Activated T-cell treated with anti-CD3 and anti-CD28 coated beads for 1 hour (primary cell): ENCODE data around the gene MCM3AP.
"Not testable (repeated sequence)": the region's sequence is repeated elsewhere in the genome, so short reads cannot be mapped to it uniquely, and the experiment has no call there.

Source experiments
- DNase-seq: peaks from one replicate; pipeline ENCODE4 v3.0.0-alpha.2; 2020; ENCODE audit warnings: low read depth

MCM3AP gene

GRCh38 chr21:46311568-46311967, 26.2 kb upstream of the MCM3AP start:
- DNase-seq = no peak

DNA sequence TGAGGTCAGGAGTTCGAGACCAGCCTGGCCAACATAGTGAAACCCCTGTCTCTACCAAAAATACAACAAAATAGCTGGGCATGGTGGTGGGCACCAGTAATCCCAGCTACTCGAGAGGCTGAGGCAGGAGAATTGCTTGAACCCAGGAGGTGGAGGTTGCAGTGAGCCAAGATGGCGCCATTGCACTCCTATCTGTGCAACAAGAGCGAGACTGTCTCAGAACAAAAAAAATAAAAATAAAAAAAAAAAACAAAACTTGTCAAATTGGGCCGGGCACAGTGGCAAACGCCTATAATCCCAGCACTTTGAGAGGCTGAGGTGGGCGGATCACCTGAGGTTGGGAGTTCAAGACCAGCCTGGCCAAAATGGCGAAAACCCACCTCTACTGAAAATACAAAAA, 24.8 kb upstream of the MCM3AP start:
- DNase-seq = not testable (repeated sequence)

DNA sequence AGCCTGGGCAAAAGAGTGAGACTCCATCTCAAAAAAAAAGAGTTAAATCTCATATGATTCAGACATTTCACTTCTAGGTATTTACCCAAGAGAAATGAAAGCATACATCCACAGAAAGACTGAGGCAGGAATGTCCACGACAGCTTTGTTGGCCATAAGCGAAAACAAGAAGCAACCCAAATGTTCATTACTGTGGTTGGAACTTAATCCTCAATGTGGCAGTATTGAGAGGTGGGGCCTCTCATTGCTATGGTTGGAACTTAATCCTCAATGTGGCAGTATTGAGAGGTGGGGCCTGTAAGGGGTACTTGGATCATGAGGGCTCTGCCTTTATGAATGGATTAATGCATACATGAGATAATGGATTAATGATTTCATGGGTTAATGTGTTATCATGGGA, 23.0 kb upstream of the MCM3AP start:
- DNase-seq = no peak

DNA sequence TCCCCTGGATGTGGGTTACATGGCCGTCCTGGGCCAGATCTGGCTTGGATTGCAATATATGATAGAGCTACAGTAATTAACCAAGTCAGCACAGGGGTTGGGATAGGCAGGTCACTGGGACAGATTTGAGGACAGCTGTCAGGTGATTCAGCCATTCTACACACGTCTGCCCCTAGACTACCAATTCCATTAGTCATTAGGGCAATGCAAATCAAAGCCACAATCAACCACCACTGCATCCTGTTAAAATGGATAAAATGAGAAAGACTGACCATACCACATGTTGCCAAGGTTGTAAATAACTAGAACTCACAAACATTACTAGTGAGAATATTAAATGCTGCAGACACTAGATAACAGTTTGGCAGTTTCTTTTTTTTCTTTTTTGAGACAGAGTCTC, 22.2 kb upstream of the MCM3AP start:
- no peak for DNase-seq

DNA sequence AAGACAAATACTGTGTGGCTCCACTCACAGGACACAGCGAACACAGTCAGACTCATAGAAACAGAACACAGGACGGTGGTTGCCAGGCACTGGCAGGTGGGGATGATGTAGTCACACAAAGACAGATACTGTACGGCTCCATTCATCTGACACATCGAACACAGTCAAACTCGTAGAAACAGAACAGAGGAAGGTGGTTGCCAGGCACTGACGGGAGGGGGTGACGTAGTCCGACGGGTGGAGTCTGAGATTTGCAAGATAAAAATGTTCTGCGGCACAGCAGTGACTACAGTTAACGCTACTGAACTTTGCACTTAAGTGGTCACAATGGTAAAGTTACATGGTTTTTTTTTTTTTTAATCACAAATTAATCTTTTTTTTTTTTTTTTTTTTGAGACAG, 19.5 kb upstream of the MCM3AP start:
- DNase-seq = no peak

GRCh38 chr21:46304437-46304836, 19.0 kb upstream of the MCM3AP start:
- no peak for DNase-seq

DNA sequence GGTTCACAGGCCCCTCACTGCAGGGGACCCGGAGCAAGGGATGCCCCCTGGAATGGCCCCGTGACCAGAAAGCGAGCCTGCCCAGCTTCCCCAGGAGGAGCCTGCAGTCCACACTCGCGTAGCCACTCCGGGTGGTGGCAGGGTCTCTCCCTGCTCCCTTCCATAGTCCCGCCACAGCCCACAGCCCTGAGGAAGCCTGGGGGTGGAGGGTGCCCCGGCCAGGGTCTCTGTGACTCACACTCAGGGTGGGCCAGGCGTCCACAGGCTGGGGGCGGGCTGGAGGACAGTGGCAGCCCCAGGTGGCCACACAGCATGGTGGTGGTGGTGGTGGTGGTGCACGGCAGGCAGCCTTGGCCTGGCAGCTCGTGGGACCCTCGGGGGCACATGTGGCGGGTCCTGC, 16.3 kb upstream of the MCM3AP start:
- DNase-seq = no peak

GRCh38 chr21:46299167-46299566, 13.8 kb upstream of the MCM3AP start:
- no peak for DNase-seq

DNA sequence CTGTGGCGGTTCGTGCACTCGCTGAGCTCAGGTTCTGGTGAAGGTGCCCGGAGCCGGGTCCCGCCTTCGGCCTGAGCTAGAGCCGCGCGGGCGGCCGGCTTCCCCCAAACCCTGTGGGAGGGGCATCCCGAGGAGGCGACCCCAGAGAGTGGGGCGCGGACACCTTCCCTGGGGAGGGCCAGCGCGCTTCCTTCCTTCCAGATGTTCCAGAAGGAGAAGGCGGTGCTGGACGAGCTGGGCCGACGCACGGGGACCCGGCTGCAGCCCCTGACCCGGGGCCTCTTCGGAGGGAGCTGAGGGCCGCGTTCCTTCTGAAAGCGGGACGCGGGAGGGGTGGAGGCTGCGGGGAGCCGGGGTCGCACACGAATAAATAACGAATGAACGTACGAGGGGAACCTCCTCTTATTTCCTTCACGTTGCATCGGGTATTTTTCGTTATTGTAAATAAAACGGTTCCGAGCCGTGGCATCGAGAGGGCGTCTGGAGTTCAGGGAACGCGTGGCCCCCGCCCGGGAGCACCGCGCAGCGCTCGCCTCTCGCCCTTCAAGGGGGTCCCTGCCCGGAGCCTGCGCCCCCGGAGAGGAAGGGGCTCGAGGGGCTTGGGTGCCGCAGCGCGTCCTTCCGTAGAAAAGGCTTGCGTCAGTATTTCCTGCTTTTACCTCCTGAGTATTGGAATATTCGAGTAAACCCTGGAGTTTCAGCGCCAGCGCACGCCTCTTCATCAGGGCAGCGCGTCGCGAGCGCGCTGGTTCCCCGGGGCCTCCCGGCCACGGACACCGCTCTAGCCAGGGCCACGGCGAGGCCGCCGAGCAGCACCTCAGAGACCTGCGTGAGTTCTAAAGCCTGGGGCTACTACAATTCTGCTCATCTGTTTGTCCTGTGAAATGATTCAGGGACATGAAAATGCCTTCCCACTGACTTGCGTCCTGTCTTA, 12.2 kb upstream of the MCM3AP start:
- no peak for DNase-seq

- peak; percentile 24 for DNase-seq
These were observed 10.8 kb upstream of the MCM3AP start for GRCh38 chr21:46295996-46296752.

DNA sequence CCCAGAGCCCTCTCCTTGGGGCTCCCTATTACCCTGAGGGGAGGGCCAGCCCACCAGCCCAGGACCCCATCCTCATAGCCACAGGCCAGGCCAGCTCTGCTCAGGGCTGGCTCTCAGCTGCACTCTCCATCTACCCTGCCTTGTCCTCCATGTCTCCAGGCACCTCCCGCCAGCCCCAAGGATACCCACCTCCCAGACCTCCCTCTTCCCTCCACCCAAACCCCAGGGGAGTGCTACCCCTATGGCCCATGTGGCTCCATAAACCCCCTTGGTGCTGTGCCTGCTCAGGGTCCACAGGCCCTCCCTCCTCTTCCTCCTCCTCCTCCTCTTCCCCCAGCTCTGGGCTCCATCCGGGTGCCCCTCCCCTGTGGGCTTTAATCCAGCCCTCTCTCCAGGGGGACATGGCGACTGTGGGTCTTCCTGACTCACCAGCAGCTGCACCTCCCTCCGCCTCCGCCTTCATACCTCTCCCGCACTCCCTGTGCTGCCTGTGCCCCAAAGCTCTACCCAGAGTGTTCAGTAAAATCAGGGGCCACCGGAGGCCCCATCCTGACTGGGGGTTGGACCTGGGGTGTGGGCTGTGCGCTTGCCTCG, 9.9 kb upstream of the MCM3AP start:
- DNase-seq = no peak

GRCh38 chr21:46294647-46295176, 9.3 kb upstream of the MCM3AP start:
- DNase-seq = no peak

- no peak for DNase-seq
These were observed 6.2 kb upstream of the MCM3AP start for GRCh38 chr21:46291561-46291960.

DNA sequence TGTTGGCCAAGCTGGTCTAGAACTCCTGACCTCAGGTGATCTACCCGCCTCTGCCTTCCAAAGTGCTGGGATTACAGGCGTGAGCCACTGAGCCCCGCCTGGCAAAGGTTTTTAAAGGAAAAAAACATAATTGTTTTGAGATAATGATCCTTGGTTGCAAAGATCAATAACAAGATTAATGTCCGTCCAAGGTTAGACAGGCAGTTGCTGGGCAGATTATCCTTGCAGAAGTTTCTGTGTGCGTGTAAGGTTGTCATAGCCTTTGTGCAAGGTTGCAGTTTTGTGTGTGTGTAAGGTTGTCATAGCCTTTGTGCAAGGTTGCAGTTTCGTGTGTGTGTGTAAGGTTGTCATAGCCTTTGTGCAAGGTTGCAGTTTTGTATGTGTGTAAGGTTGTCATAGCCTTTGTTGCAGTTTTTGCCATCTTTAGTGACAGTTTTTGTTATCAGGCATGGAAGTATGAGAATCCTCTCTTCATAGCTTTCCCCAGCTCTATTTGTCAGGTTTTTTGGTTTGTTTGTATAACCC, 4.3 kb upstream of the MCM3AP start:
- DNase-seq = no peak

- no peak for DNase-seq
These were observed 2.1 kb upstream of the MCM3AP start for GRCh38 chr21:46287541-46287940.

DNA sequence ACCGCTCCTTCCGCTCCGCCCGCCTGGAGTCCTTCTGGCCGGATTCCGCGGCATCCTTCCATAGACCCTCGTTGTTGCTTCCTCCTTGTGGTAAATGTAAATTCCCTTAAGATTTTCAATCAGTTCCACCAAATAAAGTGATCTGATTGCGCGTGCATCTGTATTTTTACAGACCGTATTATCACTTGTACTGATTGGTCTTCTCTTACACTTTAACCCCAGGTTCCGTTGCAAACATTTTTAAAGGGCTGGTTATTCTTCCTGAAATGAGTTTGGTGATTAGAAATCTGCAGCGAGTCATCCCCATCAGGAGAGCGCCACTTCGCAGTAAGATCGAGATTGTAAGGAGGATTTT, 1.2 kb upstream of the MCM3AP start:
- DNase-seq = no peak

DNA sequence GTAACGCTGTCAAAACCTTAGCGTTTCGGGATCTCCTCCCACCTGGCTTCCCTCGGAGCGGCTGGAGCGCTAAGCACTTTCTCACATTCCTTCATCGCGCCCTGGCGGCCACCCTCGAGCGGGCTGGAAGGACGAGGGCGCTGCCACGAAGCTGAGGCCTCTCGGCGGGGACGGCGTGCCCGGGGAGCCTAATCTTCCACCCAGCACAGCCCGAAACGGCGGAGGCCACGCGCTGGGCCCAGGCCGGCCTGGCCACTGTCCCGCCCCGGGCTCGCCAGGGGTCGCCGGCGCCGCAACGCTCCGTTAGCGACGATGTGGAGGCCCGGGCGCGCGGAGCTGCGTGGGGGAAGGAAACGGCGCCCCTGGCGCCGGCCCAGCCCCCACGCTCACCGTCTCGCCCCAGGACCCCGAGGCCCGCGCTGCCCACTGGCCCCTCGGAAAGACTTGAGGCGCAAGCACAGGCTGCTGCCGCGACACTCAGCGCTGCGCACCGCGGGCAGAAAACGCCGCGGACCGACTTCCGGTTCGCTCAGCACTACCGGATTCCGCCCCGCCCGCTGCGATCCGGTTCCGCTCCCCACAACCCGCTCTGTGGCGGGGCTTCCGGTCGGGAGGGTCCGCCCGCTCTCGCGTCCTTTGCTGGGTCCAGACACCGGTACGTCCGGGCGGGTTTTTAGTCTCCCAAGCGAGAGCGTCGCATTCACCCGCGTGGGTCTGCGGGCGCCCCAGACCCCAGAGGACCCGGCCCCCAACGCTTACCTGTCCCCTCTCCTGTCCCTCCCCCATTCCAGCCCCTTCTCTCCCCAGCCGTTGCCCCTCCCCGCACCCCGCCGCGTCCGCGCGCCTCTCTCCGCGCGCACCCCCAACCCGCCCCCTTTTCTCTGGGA, 593 bp upstream of the MCM3AP start, which contains the start of gene YBEY:
TSS of gene YBEY (plus strand) at position 582 of the 887 bp plus-strand sequence. CDS start 572 bp downstream, outside the sequence.
- peak; percentile 72 for DNase-seq

GRCh38 chr21:46284733-46285132, 678 bp downstream of the MCM3AP start:
- no peak for DNase-seq

GRCh38 chr21:46284077-46284644, 1.2 kb downstream of the MCM3AP start:
- DNase-seq = no peak

- no peak for DNase-seq
These were observed 10.5 kb downstream of the MCM3AP start for GRCh38 chr21:46274797-46275390.
